Measurements from ENCODE around the gene TMA7B.

DNA sequence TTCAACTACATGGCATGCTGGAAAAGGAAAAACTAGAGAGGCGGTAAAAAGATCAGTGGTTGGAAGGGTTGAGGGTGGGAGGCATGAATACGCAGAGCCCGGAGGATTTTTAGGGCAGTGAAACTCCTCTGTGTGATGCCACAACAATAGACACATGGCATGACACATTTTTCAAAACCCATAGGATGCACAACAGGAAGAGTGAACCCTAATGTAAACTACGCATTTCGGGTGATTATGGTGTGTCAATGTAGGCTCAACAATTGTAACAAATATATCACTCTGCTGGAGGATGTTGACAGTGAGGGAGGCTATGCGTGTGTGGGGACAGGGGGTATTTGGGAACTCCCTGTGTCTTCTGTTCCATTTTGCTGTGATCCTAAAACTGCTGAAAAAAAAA is 18.9 kb downstream of the TMA7B start:
- TF ChIP-seq CTCF (conservative IDR thresholded peaks at IDR 0.05) (no peak), ZFX (IDR thresholded peaks at IDR 0.05) (no peak)
